HEK293T (cell line): ENCODE results near the gene XPNPEP1.

ENCODE experiments used
- CTCF ChIA-PET: fragments of 350-600 bp; formaldehyde crosslinking; extraction: SDS; loops from one replicate; lab custom pipeline; 2021; ENCODE audit warnings: antibody characterized with exemption, inconsistent platforms; lab: Yijun Ruan, JAX
- POLR2A ChIA-PET: fragments of 350-600 bp; formaldehyde crosslinking; extraction: SDS; loops from one replicate; lab custom pipeline; 2020; ENCODE audit warnings: antibody characterized with exemption, inconsistent platforms; lab: Yijun Ruan, JAX
- DNase-seq: peaks from one replicate; pipeline ENCODE4 v3.0.0; 2012; ENCODE audit warnings: mixed read lengths; ENCODE audit errors: extremely low spot score
- ARNT ChIP-seq: fragments of 450-650 bp; IDR thresholded peaks from 2 replicates; pipeline ENCODE4 v1.6.1; 2017; ENCODE audit warnings: mild to moderate bottlenecking
- BHLHE40 ChIP-seq: fragments of 450-650 bp; IDR thresholded peaks from 2 replicates; pipeline ENCODE4 v1.6.1; 2016; ENCODE audit warnings: mild to moderate bottlenecking, moderate library complexity, borderline replicate concordance
- CTBP1 ChIP-seq: fragments of 450-650 bp; IDR thresholded peaks from 2 replicates; pipeline ENCODE4 v1.6.1; 2016; ENCODE audit warnings: borderline replicate concordance
- ELF4 ChIP-seq: fragments of 450-650 bp; IDR thresholded peaks from 2 replicates; pipeline ENCODE4 v1.6.1; 2017; ENCODE audit warnings: antibody characterized with exemption
- FOXA1 ChIP-seq: fragments of 450-650 bp; IDR thresholded peaks from 2 replicates; pipeline ENCODE4 v1.6.1; 2016; ENCODE audit warnings: mild to moderate bottlenecking
- FOXK2 ChIP-seq: fragments of 450-650 bp; IDR thresholded peaks from 2 replicates; pipeline ENCODE4 v1.6.1; 2016; ENCODE audit warnings: mild to moderate bottlenecking
- FOXM1 ChIP-seq: fragments of 450-650 bp; IDR thresholded peaks from 2 replicates; pipeline ENCODE4 v1.6.1; 2017; ENCODE audit warnings: mild to moderate bottlenecking, borderline replicate concordance
- HDGF ChIP-seq: fragments of 450-650 bp; IDR thresholded peaks from 2 replicates; pipeline ENCODE4 v1.6.1; 2017; ENCODE audit warnings: antibody characterized with exemption, borderline replicate concordance
- L3MBTL2 ChIP-seq: fragments of 450-650 bp; conservative IDR thresholded peaks from 2 replicates; pipeline ENCODE4 v1.6.1; 2016; ENCODE audit warnings: mild to moderate bottlenecking
- LEF1 ChIP-seq: fragments of 450-650 bp; IDR thresholded peaks from 2 replicates; pipeline ENCODE4 v1.6.1; 2017; ENCODE audit warnings: mild to moderate bottlenecking, borderline replicate concordance
- NFRKB ChIP-seq: fragments of 450-650 bp; IDR thresholded peaks from 2 replicates; pipeline ENCODE4 v1.6.1; 2016; ENCODE audit warnings: mild to moderate bottlenecking, moderate library complexity
- SP1 ChIP-seq: fragments of 450-650 bp; IDR thresholded peaks from 2 replicates; pipeline ENCODE4 v1.6.1; 2017
- SUZ12 ChIP-seq: fragments of 450-650 bp; IDR thresholded peaks from 2 replicates; pipeline ENCODE4 v1.6.1; 2016; ENCODE audit warnings: mild to moderate bottlenecking
- TARDBP ChIP-seq: fragments of 450-650 bp; IDR thresholded peaks from 2 replicates; pipeline ENCODE4 v1.6.1; 2016
- ZNF384 ChIP-seq: fragments of 450-650 bp; IDR thresholded peaks from 2 replicates; pipeline ENCODE4 v1.6.1; 2016
- TF ChIP-seq, protein P1 (sequence below): fragments of 450-650 bp; IDR thresholded peaks from 2 replicates; pipeline ENCODE4 v1.6.1; 2016

Gene XPNPEP1

DNA sequence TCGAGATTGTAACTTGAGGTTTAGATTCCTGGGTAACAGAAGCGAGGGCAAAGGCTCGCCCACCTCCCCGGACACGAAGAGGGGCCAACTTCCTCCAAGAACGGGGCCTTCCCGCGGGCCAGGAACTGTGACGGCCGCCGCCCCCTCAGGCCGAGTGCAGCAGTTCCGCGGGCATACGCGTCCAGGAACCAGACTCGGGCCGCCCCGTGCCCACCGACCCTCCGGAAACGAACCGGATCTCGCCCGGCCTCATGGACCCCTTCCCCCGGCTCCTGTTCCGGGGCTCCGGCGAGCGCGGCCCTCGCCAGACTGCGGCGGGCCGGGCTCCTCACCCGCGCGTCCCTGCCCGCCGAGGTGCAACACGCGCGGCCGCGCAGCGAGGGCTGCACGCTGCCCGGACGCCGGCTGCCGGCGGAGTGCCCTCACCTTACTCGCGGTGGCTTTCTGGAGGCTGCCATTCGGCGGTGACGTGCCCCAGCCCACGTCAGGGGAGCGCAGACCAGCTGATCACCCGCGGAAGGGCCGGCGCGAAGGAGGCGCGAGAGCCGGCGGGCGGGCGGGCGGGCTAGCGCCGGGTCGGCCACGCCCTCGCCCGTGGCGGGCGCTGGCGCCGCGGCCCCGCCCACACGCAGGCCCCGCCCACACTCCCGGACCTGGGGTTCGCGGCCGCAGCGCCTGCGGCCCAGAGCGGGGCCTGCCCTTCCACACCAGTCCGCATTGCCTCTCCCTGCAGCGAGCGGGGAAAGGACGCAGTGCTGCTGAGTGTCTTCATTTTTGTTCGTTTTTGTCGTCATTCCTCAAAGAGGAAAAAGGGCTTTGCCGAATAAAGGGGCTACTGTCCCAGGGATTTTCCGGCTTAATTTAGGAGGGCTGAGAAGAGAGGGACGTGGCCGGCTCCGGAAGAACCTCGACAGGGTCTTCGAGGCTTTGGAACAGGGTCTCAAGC is at the start of gene XPNPEP1:
TSS of gene XPNPEP1 (minus strand) at position 536 of the 946 bp plus-strand sequence. CDS start at position 458, 78 bp downstream.
- ChIA-PET POLR2A (interaction anchor here (0.8 to 1.5 kb wide), 2 partner anchors 13 to 30 kb away, joined by 3 to 5 read pairs; no protein-coding TSS in a partner anchor), CTCF (no interaction called here)
- peak; percentile 99 for DNase-seq
- TF ChIP-seq L3MBTL2 (0 out of 2 replicates have a peak, but pooled peaks have one; percentile 24), LEF1 (no peak), ZNF384 (no peak)

DNA sequence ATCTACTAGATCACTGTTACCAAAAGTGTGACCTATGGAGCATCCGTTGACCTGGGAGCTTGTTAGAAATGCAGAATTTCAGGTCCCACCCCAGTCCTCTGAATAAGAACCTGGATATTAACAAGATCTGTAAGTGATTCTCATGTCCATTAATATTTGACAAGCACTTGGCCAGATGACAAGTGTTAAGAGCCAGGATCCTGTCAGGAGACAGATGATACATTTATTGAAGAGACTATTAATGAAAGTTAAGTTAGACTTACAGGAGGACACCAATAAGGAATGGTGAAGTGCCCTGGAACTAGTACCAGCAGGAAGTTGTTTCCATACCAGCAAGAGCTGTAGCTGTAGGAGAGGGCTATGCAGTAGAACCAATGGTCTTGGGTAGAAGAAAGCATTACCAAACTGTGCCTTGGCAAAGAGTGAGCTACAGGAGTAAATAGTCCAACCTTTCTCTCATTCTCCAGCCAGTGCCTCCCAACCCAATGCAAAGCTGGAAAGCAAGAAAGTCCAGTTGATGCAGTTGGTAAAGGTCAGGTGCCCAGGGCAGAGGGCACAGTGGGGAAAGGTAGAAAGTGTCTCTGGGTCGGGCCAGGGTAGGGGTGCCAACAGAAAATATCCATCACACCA is 49.2 kb upstream of the XPNPEP1 start:
- ChIA-PET CTCF (no interaction called here), POLR2A (no interaction called here)
- TF ChIP-seq TARDBP (no peak), L3MBTL2 (no peak), SUZ12 (no peak), LEF1 (no peak), HDGF (no peak), NFRKB (no peak), FOXA1 (no peak), SP1 (no peak), FOXK2 (no peak), ELF4 (no peak), ZNF384 (no peak)
- no peak for DNase-seq

DNA sequence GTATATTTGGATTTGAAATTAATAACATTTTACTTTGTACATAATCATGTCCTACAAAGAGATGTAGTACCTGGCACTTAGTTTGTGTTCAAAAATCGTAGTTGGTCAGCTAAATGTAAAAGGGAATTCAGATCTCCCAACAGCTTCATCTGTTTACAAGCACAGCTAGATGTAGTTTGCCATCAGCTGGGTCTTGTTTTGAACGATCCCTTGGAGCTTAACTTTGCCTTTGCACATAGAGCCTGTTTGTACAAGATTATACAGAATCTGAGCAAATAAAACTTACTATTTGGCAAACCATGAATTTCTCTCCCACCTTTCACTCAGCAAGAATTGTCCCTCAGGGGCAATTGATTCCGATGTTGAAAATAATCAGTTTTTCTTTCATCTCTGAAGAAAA is 48.3 kb upstream of the XPNPEP1 start:
- DNase-seq = no peak
- ChIA-PET POLR2A (no interaction called here), CTCF (no interaction called here)
- TF ChIP-seq HDGF (no peak), SUZ12 (no peak), L3MBTL2 (no peak), SP1 (no peak), TARDBP (no peak), BHLHE40 (no peak), FOXK2 (no peak), NFRKB (no peak)

DNA sequence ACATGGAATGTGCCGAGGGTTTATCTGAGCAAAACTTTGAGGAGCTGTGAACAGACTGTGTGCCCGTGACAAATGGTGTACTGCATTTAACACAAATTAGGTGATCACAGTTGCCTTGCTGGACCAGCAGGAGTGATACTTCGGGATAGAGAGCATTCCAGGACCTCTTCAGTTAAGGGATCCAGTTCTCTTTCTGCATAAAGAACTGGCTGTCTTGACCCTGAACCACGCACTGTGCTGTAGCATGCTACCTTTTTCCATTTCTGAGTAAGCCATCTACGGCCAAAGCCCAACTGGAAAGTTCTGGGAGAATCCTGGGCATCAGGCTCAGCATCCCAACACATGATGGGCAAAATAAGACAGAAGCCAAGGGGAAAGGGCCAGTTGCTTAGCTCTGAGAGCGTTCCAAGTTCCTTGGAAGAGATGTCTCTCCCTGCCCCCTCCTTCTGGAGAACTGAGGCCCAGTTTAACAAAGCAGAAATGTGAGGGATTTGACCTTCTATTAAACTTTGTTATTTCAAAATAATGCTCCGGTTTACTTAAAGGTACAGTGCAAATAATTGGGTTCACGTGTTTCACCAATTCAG is 46.5 kb upstream of the XPNPEP1 start:
- no peak for TF ChIP-seq FOXM1
- TF ChIP-seq TARDBP = no peak
- no peak for TF ChIP-seq FOXK2
- TF ChIP-seq FOXA1 = no peak
- no peak for TF ChIP-seq SUZ12
- no peak for TF ChIP-seq LEF1
- no peak for TF ChIP-seq NFRKB
- TF ChIP-seq BHLHE40 = no peak
- TF ChIP-seq L3MBTL2 = no peak
- TF ChIP-seq ELF4 = no peak
- no peak for TF ChIP-seq CTBP1
- no peak for TF ChIP-seq SP1
- TF ChIP-seq, protein P1, sequence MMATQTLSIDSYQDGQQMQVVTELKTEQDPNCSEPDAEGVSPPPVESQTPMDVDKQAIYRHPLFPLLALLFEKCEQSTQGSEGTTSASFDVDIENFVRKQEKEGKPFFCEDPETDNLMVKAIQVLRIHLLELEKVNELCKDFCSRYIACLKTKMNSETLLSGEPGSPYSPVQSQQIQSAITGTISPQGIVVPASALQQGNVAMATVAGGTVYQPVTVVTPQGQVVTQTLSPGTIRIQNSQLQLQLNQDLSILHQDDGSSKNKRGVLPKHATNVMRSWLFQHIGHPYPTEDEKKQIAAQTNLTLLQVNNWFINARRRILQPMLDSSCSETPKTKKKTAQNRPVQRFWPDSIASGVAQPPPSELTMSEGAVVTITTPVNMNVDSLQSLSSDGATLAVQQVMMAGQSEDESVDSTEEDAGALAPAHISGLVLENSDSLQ = no peak
- no peak for TF ChIP-seq ARNT
- ChIA-PET CTCF (interaction anchor here (1.4 kb wide), 1 partner anchor 86 kb away, joined by 5 read pairs; no protein-coding TSS in a partner anchor), POLR2A (no interaction called here)
- DNase-seq = no peak

DNA sequence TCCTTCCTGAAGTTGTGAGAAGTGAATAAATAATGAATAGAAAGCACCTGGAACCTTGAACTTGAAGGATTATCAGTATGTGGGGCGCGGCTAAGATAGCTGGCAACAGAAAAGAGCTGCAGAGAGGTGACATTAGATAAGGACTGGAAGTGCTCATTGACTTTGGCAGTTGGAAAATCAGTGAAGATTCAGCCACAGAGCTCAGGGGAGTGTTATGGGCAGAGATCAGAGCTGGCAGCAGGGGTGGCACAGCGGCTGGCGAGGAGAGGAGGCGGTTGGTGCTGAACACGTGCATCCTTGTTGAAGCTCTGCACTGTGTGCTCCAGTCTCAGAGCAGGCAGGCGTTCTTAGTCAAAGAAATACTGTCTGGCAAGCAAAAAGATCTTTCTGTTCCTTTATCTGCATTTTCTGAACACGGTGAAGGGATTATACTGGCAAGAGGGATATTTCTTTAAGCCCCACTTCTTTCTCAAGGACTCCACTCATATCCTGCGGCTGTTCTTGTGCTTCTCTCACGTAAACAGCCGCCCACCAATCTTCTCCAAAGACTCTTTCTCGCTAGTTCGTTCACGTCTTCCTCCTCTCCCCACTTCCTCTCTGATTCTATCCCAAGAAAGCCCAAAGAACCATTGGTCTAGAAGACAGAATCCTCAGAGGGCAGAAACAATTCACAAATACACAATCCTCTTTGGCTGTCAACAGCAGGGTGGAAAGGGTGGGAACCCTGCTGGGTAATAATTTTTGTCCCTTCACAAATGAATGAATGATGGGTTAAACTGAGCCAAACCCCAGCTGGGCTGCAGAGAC is 45.8 kb upstream of the XPNPEP1 start:
- DNase-seq = no peak
- TF ChIP-seq FOXA1 (no peak), SUZ12 (no peak), ZNF384 (no peak), NFRKB (no peak), TARDBP (no peak)
- ChIA-PET CTCF (interaction anchor here (1.2 to 1.6 kb wide), 4 partner anchors 8 to 85 kb away, joined by 4 to 8 read pairs (median 4); no protein-coding TSS in a partner anchor), POLR2A (no interaction called here)

DNA sequence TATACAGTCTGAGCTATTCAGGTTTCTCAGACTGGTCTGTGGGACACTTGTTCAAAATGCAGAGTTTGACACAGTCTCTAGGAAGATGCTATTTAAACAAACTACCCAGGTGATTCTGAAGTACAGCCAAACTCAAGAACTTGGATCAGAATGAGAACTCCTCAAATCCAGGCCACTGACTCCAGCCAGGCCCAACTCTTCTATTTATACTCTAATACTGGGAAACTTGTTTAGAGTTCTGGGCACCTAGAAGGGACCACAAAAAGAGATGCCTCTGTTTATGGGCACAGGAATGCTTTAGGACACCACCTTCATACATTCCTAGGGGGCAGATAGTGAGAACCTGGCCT is 44.4 kb upstream of the XPNPEP1 start:
- POLR2A ChIA-PET = no interaction called here
- CTCF ChIA-PET = interaction anchor here (1.2 to 1.6 kb wide), 3 partner anchors 9 to 84 kb away, joined by 4 to 8 read pairs (median 4); no protein-coding TSS in a partner anchor
- TF ChIP-seq SUZ12 = no peak
- TF ChIP-seq FOXA1 = no peak
- TF ChIP-seq, protein P1 = no peak
- TF ChIP-seq LEF1 = no peak
- TF ChIP-seq FOXK2 = no peak
- no peak for TF ChIP-seq CTBP1
- no peak for TF ChIP-seq HDGF
- TF ChIP-seq NFRKB = no peak
- no peak for TF ChIP-seq ARNT
- TF ChIP-seq L3MBTL2 = no peak
- no peak for TF ChIP-seq TARDBP
- TF ChIP-seq SP1 = no peak
- no peak for TF ChIP-seq BHLHE40
- TF ChIP-seq FOXM1 = no peak
- TF ChIP-seq ZNF384 = no peak
- no peak for TF ChIP-seq ELF4
- no peak for DNase-seq
